ENCODE results near the gene SHROOM3.

SHROOM3 gene

DNA sequence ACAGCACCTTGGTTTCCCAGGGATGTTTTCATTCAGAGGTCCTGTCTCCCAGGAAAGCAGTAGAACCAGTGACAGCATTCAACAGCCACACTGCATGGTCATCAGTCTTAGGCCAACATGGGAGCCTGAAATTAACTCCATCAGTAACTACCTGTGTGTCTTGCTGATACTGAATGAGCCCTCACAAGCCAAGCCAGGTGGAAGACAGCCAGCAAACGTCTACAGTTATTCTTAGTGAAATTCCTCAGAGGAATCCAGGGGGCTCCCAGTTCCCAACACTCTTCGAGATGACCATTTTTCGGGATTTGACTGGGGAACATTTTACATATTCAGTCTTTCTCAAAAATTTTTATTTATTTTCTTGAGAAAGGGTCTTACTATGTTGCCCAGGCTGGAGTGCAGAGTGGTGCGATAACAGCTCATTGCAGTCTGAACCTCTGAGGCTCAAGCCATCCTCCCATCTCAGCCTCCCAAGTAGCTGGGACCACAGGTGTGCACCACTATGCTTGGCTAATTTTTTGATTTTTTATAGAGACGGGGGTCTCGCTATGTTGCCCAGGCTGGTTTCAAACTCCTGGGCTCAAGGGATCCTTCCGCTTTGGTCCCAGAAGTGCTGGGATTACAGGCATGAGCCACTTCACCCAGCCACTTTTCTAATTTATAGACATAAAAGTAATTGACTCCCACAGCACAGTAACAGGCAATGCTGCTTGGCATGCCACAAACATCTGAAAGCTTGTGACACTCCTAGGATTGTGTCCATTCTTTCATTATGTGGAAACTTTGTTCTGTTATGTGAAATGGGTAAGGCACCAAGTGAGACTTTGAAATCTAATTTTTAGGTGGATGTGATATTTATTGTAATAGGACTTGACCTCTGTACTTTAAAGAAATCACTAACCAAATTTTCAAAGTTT lies 346.0 kb downstream of the SHROOM3 start:
- Histone ChIP-seq H3K9me3 (ENCODE audit: control insufficient read depth, low read length) (peaks cover 7% of the 10 kb centered on the region), H2BK15ac (ENCODE audit: low read depth, poor library complexity, severe bottlenecking) (no peak overlapping the region), H2AFZ (ENCODE audit: low read depth, low read length) (no peak overlapping the region), H2BK5ac (ENCODE audit: low read depth, low read length, poor library complexity, severe bottlenecking) (no peak overlapping the region), H4K8ac (ENCODE audit: low read length) (peak overlapping the region; percentile 66), H3K9ac (ENCODE audit: low read length) (peak overlapping the region; percentile 87), H2BK120ac (ENCODE audit: low read depth, low read length) (peak overlapping the region; percentile 71), H3K4me3 (ENCODE audit: insufficient read depth in 1 of 2, low read depth in 1 of 2, low read length in 2 of 2) (no peak overlapping the region), H3K79me1 (replicated peaks; ENCODE audit: low read length, poor library complexity, severe bottlenecking) (peaks cover 6% of the 10 kb centered on the region), H3K23ac (ENCODE audit: low read length in 2 of 2) (no peak overlapping the region), H4K91ac (ENCODE audit: low read length) (peak overlapping the region; percentile 71), H3K18ac (ENCODE audit: low read depth in 1 of 2, low read length in 2 of 2) (peak overlapping the region; percentile 25 to 91), H3K36me3 (ENCODE audit: control insufficient read depth in 1 of 2, insufficient read depth in 2 of 2, low read depth in 1 of 2, low read length in 2 of 2) (peaks cover 3 to 8% of the 10 kb centered on the region in 2 experiments), H2AK5ac (ENCODE audit: low read length, severe bottlenecking) (peak overlapping the region; percentile 96), H3K27me3 (ENCODE audit: control insufficient read depth in 1 of 2, insufficient read depth in 1 of 2, low read length in 2 of 2) (no peaks in the 10 kb centered on the region), H3K14ac (ENCODE audit: low read length in 2 of 2) (no peak overlapping the region), H3K4me1 (ENCODE audit: control insufficient read depth, insufficient read depth, low read depth, low read length) (peaks cover 12% of the 10 kb centered on the region), H2BK12ac (ENCODE audit: low read length in 2 of 2) (peak overlapping the region; percentile 79 to 95), H3K4ac (ENCODE audit: low read depth in 1 of 2, low read length in 2 of 2) (peak overlapping the region; percentile 62 to 91), H3K4me2 (ENCODE audit: low read length, poor library complexity, severe bottlenecking) (no peak overlapping the region), H3K27ac (ENCODE audit: low read length, poor library complexity, severe bottlenecking) (peak overlapping the region; percentile 62)
- DNase-seq, result peak; percentile 63
- 91% methylated on average over 5 of the region's 7 CpGs for WGBS

DNA sequence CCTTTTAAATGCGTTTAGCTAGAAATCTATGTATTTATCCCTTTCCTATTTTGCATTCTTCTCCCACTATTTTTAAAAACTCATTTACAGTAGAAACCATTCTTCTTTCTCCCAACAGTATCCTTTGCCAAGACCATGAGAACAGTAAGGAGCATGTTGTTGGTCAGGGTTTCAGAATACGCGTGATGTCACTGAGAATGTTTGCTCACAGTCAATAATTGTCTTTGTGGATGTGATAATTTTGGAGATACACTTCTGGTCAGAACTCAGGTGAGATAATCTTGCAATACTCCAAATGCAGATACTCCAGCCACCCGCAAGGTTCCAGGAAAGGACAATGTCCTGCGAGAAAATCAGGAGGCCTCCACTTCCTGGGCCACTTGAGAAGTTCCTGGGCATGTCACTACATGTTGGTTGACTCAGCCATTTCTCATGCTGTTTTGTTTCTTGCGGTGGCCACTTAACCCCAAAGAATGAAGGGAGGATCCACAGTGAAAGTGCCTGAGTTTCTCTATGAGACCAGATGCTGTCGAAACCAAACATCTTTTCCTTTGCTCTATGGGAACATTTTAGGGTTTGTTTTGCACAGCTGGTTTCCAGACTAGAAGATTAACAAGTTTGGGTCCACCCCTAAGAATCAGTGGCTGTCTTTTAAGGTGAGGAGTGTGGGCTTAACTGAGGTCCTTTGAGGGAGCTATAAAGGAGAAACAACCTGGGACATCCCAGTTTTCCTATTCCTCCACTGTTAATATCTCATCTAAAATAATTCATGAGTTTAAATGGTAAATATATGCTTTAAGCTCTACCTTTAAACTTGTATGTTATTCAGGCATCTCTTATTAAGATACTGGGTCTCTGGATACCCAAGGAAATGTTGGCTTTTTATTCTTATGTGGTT lies 346.9 kb downstream of the SHROOM3 start:
- H2AK5ac ChIP-seq (ENCODE audit: low read length, severe bottlenecking), result peak overlapping the region; percentile 85
- no peaks in the 10 kb centered on the region for H3K9me3 ChIP-seq (ENCODE audit: control insufficient read depth, low read length)
- H2BK120ac ChIP-seq (ENCODE audit: low read depth, low read length), result no peak overlapping the region
- no peak overlapping the region for H4K91ac ChIP-seq (ENCODE audit: low read length)
- no peak overlapping the region for H3K23ac ChIP-seq (ENCODE audit: low read length in 2 of 2)
- peak overlapping the region; percentile 93 for H3K27ac ChIP-seq (ENCODE audit: low read length, poor library complexity, severe bottlenecking)
- no peak overlapping the region for H3K4me2 ChIP-seq (ENCODE audit: low read length, poor library complexity, severe bottlenecking)
- peaks cover 12% of the 10 kb centered on the region for H3K4me1 ChIP-seq (ENCODE audit: control insufficient read depth, insufficient read depth, low read depth, low read length)
- no peaks in the 10 kb centered on the region for H3K27me3 ChIP-seq (ENCODE audit: control insufficient read depth in 1 of 2, insufficient read depth in 1 of 2, low read length in 2 of 2)
- no peak overlapping the region for H3K14ac ChIP-seq (ENCODE audit: low read length in 2 of 2)
- peak overlapping the region; percentile 93 for H2BK5ac ChIP-seq (ENCODE audit: low read depth, low read length, poor library complexity, severe bottlenecking)
- H3K79me1 ChIP-seq (replicated peaks; ENCODE audit: low read length, poor library complexity, severe bottlenecking), result peaks cover 6% of the 10 kb centered on the region
- no peak overlapping the region for H2BK12ac ChIP-seq (ENCODE audit: low read length in 2 of 2)
- peak overlapping the region in 1 of 2 experiments; percentile 63 for H3K4ac ChIP-seq (ENCODE audit: low read depth in 1 of 2, low read length in 2 of 2)
- no peak overlapping the region for H2AFZ ChIP-seq (ENCODE audit: low read depth, low read length)
- H2BK15ac ChIP-seq (ENCODE audit: low read depth, poor library complexity, severe bottlenecking), result no peak overlapping the region
- H3K18ac ChIP-seq (ENCODE audit: low read depth in 1 of 2, low read length in 2 of 2), result peak overlapping the region in 1 of 2 experiments; percentile 72
- H3K4me3 ChIP-seq (ENCODE audit: insufficient read depth in 1 of 2, low read depth in 1 of 2, low read length in 2 of 2), result peak overlapping the region in 1 of 2 experiments; percentile 60
- 27% methylated on average over 7 of the region's 7 CpGs for WGBS
- peaks cover 8 to 13% of the 10 kb centered on the region in 2 experiments for H3K36me3 ChIP-seq (ENCODE audit: control insufficient read depth in 1 of 2, insufficient read depth in 2 of 2, low read depth in 1 of 2, low read length in 2 of 2)
- no peak overlapping the region for H4K8ac ChIP-seq (ENCODE audit: low read length)
- peak overlapping the region; percentile 87 for H3K9ac ChIP-seq (ENCODE audit: low read length)
- DNase-seq, result peak; percentile 99

DNA sequence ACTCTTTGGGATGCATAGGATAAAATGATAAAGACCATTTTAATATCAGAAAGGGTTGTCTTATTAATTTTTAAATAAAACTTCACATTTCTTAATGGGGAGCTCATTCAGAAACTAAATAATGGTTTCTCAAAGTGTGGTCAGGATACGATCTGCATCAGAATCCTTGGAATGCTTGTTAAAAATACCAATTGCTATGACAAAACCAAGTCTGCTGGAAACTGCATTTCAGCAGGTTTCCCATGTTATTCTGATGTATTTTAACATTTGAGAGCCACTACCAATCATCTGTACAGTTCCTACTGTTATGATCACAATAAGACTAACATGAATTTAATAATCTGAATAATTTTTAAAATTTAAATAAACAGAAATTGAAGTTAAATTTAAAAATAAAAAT lies 347.8 kb downstream of the SHROOM3 start:
- Histone ChIP-seq H3K36me3 (ENCODE audit: control insufficient read depth in 1 of 2, insufficient read depth in 2 of 2, low read depth in 1 of 2, low read length in 2 of 2) (peaks cover 8 to 16% of the 10 kb centered on the region in 2 experiments), H3K14ac (ENCODE audit: low read length in 2 of 2) (no peak overlapping the region), H3K9me3 (ENCODE audit: control insufficient read depth, low read length) (no peaks in the 10 kb centered on the region), H3K4me2 (ENCODE audit: low read length, poor library complexity, severe bottlenecking) (no peak overlapping the region), H3K9ac (ENCODE audit: low read length) (peak overlapping the region; percentile 87), H2AK5ac (ENCODE audit: low read length, severe bottlenecking) (no peak overlapping the region), H3K18ac (ENCODE audit: low read depth in 1 of 2, low read length in 2 of 2) (no peak overlapping the region), H3K27me3 (ENCODE audit: control insufficient read depth in 1 of 2, insufficient read depth in 1 of 2, low read length in 2 of 2) (no peaks in the 10 kb centered on the region), H2BK120ac (ENCODE audit: low read depth, low read length) (no peak overlapping the region), H3K23ac (ENCODE audit: low read length in 2 of 2) (no peak overlapping the region), H3K4ac (ENCODE audit: low read depth in 1 of 2, low read length in 2 of 2) (no peak overlapping the region), H2BK5ac (ENCODE audit: low read depth, low read length, poor library complexity, severe bottlenecking) (no peak overlapping the region), H3K27ac (ENCODE audit: low read length, poor library complexity, severe bottlenecking) (peak overlapping the region; percentile 93), H4K91ac (ENCODE audit: low read length) (no peak overlapping the region), H2BK12ac (ENCODE audit: low read length in 2 of 2) (no peak overlapping the region), H4K8ac (ENCODE audit: low read length) (no peak overlapping the region), H2AFZ (ENCODE audit: low read depth, low read length) (no peak overlapping the region), H3K4me1 (ENCODE audit: control insufficient read depth, insufficient read depth, low read depth, low read length) (peaks cover 12% of the 10 kb centered on the region), H3K4me3 (ENCODE audit: insufficient read depth in 1 of 2, low read depth in 1 of 2, low read length in 2 of 2) (peak overlapping the region in 1 of 2 experiments; percentile 60), H2BK15ac (ENCODE audit: low read depth, poor library complexity, severe bottlenecking) (no peak overlapping the region), H3K79me1 (replicated peaks; ENCODE audit: low read length, poor library complexity, severe bottlenecking) (peaks cover 6% of the 10 kb centered on the region)
- 0% methylated on average over 1 of the region's 1 CpG for WGBS
- peak; percentile 76 for DNase-seq
